Measurements from ENCODE around the gene FAM222A.

Gene FAM222A

GRCh38 chr12:109765446-109765810, 51.8 kb downstream of the FAM222A start:
- Histone ChIP-seq H3K4me3 (replicated peaks; ENCODE audit: insufficient read depth, low read length) (no peak overlapping the region), H3K27me3 (ENCODE audit: insufficient read depth, poor library complexity, severe bottlenecking) (no peaks in the 10 kb centered on the region), H3K27ac (replicated peaks) (no peak overlapping the region)
- no peak for TF ChIP-seq POLR2AphosphoS5 (IDR thresholded peaks at IDR 0.05; ENCODE audit: low read depth)
- no peak for TF ChIP-seq SPI1 (IDR thresholded peaks at IDR 0.05; ENCODE audit: borderline replicate concordance, low read depth)
- TF ChIP-seq GABPA (IDR thresholded peaks at IDR 0.05; ENCODE audit: low read depth) = no peak
- TF ChIP-seq, protein P1, sequence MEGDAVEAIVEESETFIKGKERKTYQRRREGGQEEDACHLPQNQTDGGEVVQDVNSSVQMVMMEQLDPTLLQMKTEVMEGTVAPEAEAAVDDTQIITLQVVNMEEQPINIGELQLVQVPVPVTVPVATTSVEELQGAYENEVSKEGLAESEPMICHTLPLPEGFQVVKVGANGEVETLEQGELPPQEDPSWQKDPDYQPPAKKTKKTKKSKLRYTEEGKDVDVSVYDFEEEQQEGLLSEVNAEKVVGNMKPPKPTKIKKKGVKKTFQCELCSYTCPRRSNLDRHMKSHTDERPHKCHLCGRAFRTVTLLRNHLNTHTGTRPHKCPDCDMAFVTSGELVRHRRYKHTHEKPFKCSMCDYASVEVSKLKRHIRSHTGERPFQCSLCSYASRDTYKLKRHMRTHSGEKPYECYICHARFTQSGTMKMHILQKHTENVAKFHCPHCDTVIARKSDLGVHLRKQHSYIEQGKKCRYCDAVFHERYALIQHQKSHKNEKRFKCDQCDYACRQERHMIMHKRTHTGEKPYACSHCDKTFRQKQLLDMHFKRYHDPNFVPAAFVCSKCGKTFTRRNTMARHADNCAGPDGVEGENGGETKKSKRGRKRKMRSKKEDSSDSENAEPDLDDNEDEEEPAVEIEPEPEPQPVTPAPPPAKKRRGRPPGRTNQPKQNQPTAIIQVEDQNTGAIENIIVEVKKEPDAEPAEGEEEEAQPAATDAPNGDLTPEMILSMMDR (IDR thresholded peaks at IDR 0.05; ENCODE audit: insufficient read depth, low read length) = no peak
- TF ChIP-seq, protein P2, sequence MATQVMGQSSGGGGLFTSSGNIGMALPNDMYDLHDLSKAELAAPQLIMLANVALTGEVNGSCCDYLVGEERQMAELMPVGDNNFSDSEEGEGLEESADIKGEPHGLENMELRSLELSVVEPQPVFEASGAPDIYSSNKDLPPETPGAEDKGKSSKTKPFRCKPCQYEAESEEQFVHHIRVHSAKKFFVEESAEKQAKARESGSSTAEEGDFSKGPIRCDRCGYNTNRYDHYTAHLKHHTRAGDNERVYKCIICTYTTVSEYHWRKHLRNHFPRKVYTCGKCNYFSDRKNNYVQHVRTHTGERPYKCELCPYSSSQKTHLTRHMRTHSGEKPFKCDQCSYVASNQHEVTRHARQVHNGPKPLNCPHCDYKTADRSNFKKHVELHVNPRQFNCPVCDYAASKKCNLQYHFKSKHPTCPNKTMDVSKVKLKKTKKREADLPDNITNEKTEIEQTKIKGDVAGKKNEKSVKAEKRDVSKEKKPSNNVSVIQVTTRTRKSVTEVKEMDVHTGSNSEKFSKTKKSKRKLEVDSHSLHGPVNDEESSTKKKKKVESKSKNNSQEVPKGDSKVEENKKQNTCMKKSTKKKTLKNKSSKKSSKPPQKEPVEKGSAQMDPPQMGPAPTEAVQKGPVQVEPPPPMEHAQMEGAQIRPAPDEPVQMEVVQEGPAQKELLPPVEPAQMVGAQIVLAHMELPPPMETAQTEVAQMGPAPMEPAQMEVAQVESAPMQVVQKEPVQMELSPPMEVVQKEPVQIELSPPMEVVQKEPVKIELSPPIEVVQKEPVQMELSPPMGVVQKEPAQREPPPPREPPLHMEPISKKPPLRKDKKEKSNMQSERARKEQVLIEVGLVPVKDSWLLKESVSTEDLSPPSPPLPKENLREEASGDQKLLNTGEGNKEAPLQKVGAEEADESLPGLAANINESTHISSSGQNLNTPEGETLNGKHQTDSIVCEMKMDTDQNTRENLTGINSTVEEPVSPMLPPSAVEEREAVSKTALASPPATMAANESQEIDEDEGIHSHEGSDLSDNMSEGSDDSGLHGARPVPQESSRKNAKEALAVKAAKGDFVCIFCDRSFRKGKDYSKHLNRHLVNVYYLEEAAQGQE (IDR thresholded peaks at IDR 0.05; ENCODE audit: insufficient replicate concordance, low read depth) = no peak
- no peak for DNase-seq (ENCODE audit: low read depth in 1 of 2, low spot score in 1 of 2)

- DNase-seq (ENCODE audit: low read depth in 1 of 2, low spot score in 1 of 2) = no peak
- no peaks in the 10 kb centered on the region for H3K27me3 ChIP-seq (ENCODE audit: insufficient read depth, poor library complexity, severe bottlenecking)
- no peak for TF ChIP-seq GABPA (IDR thresholded peaks at IDR 0.05; ENCODE audit: low read depth)
- TF ChIP-seq, protein P2 (IDR thresholded peaks at IDR 0.05; ENCODE audit: insufficient replicate concordance, low read depth) = no peak
- TF ChIP-seq, protein P1 (IDR thresholded peaks at IDR 0.05; ENCODE audit: insufficient read depth, low read length) = no peak
- no peak for TF ChIP-seq POLR2AphosphoS5 (IDR thresholded peaks at IDR 0.05; ENCODE audit: low read depth)
- no peak for TF ChIP-seq SPI1 (IDR thresholded peaks at IDR 0.05; ENCODE audit: borderline replicate concordance, low read depth)
- no peak overlapping the region for H3K4me3 ChIP-seq (replicated peaks; ENCODE audit: insufficient read depth, low read length)
- no peak overlapping the region for H3K27ac ChIP-seq (replicated peaks)
These were observed 52.7 kb downstream of the FAM222A start for GRCh38 chr12:109766251-109766778.

- Histone ChIP-seq H3K27ac (replicated peaks) (no peak overlapping the region), H3K4me3 (replicated peaks; ENCODE audit: insufficient read depth, low read length) (no peak overlapping the region), H3K27me3 (ENCODE audit: insufficient read depth, poor library complexity, severe bottlenecking) (no peaks in the 10 kb centered on the region)
- TF ChIP-seq GABPA (IDR thresholded peaks at IDR 0.05; ENCODE audit: low read depth) (no peak), SPI1 (IDR thresholded peaks at IDR 0.05; ENCODE audit: borderline replicate concordance, low read depth) (no peak), POLR2AphosphoS5 (IDR thresholded peaks at IDR 0.05; ENCODE audit: low read depth) (no peak)
- TF ChIP-seq, protein P1 (IDR thresholded peaks at IDR 0.05; ENCODE audit: insufficient read depth, low read length) = no peak
- TF ChIP-seq, protein P2 (IDR thresholded peaks at IDR 0.05; ENCODE audit: insufficient replicate concordance, low read depth) = no peak
- DNase-seq (ENCODE audit: low read depth in 1 of 2, low spot score in 1 of 2) = no peak
These were observed 53.8 kb downstream of the FAM222A start for GRCh38 chr12:109767456-109767855.
